Astrocyte (in vitro differentiated cells and primary cell): Measurements from ENCODE around the gene GABBR2. TPM values are rescaled to one million over a fixed set of nuclear protein-coding genes. Genes with fewer than 3 reads are reported as not detected.

Source experiments
- DNase-seq: peaks from one replicate; pipeline ENCODE4 v3.0.0-alpha.2; 2010; ENCODE audit warnings: low read depth
- FAIRE-seq: peaks from 2 replicates; lab custom pipeline; 2011; peaks lifted over from hg19 to GRCh38; lab: Jason Lieb, UNC
- H2AFZ ChIP-seq: 2 replicates; pipeline ENCODE4 v1.6.0; 2012; ENCODE audit warnings: low read depth, low read length, inconsistent platforms
- H3K27ac ChIP-seq: 2 replicates; pipeline ENCODE4 v1.5.1; 2011; ENCODE audit warnings: low read depth, low read length, inconsistent platforms
- H3K27me3 ChIP-seq: 2 replicates; pipeline ENCODE4 v1.6.0; 2011; ENCODE audit warnings: low read length, inconsistent platforms; ENCODE audit not compliant: insufficient read depth
- H3K36me3 ChIP-seq: 2 replicates; pipeline ENCODE4 v1.5.1; 2011; ENCODE audit warnings: low read length, inconsistent platforms; ENCODE audit not compliant: insufficient read depth
- H3K4me1 ChIP-seq: 2 replicates; pipeline ENCODE4 v1.5.1; 2011; ENCODE audit warnings: low read length, inconsistent platforms; ENCODE audit not compliant: insufficient read depth
- H3K4me2 ChIP-seq: 2 replicates; pipeline ENCODE4 v1.6.0; 2012; ENCODE audit warnings: low read length, inconsistent platforms
- H3K4me3 ChIP-seq: 2 replicates; pipeline ENCODE4 v1.5.1; 2011; ENCODE audit warnings: low read depth, mild to moderate bottlenecking, low read length, inconsistent platforms; ENCODE audit not compliant: insufficient read depth
- H3K79me2 ChIP-seq: 2 replicates; pipeline ENCODE4 v1.6.0; 2012; ENCODE audit warnings: mild to moderate bottlenecking, low read length, inconsistent platforms; ENCODE audit not compliant: insufficient read depth
- H3K9ac ChIP-seq: 2 replicates; pipeline ENCODE4 v1.6.0; 2012; ENCODE audit warnings: mild to moderate bottlenecking, low read length, inconsistent platforms
- H3K9me3 ChIP-seq: 2 replicates; pipeline ENCODE4 v1.5.1; 2012; ENCODE audit warnings: low read depth, mild to moderate bottlenecking, low read length, inconsistent platforms; ENCODE audit not compliant: insufficient read depth
- H4K20me1 ChIP-seq: 2 replicates; pipeline ENCODE4 v1.6.0; 2012; ENCODE audit warnings: low read length, inconsistent platforms; ENCODE audit not compliant: insufficient read depth
- H3K27ac Mint-ChIP-seq: one replicate; pipeline ENCODE4 v1.8.0; 2021; ENCODE audit warnings: mild to moderate bottlenecking, mixed read lengths; ENCODE audit not compliant: unreplicated experiment
- H3K27me3 Mint-ChIP-seq: one replicate; pipeline ENCODE4 v1.8.0; 2021; ENCODE audit warnings: low read depth, mixed read lengths; ENCODE audit not compliant: unreplicated experiment
- H3K36me3 Mint-ChIP-seq: one replicate; pipeline ENCODE4 v1.8.0; 2021; ENCODE audit warnings: low read depth, mixed read lengths; ENCODE audit not compliant: unreplicated experiment
- H3K4me1 Mint-ChIP-seq: one replicate; pipeline ENCODE4 v1.8.0; 2021; ENCODE audit warnings: low read depth, mixed read lengths; ENCODE audit not compliant: unreplicated experiment
- H3K4me3 Mint-ChIP-seq: one replicate; pipeline ENCODE4 v1.8.0; 2021; ENCODE audit warnings: mild to moderate bottlenecking, moderate library complexity, mixed read lengths; ENCODE audit not compliant: unreplicated experiment
- H3K9me3 Mint-ChIP-seq: one replicate; pipeline ENCODE4 v1.8.0; 2021; ENCODE audit warnings: mild to moderate bottlenecking, mixed read lengths; ENCODE audit not compliant: unreplicated experiment
- CTCF ChIP-seq: IDR thresholded peaks from 2 replicates; pipeline ENCODE4 v1.5.1; 2011; ENCODE audit warnings: low read depth, mild to moderate bottlenecking, inconsistent platforms, low read length, moderate library complexity; ENCODE audit not compliant: insufficient read depth
- EZH2 ChIP-seq: IDR thresholded peaks from 2 replicates; pipeline ENCODE4 v1.6.1; 2012; ENCODE audit warnings: mild to moderate bottlenecking, low read length, inconsistent platforms; ENCODE audit not compliant: insufficient read depth
- total RNA-seq: library from RNA; stranded (reverse); gene quantifications from 2 replicates; pipeline ENCODE4 v1.2.1, GENCODE V29; 2021

GABBR2 gene
- total RNA-seq, 1 donor from 2014 or later: 2.0 TPM

- no peak overlapping the region for H3K4me3 Mint-ChIP-seq
- H3K4me2 ChIP-seq: no peak overlapping the region
- H4K20me1 ChIP-seq: no peaks in the 10 kb centered on the region
- FAIRE-seq (no peak), DNase-seq (no peak)
- H3K36me3 ChIP-seq: no peaks in the 10 kb centered on the region
- no peaks in the 10 kb centered on the region for H3K4me1 Mint-ChIP-seq
- H3K4me1 ChIP-seq: no peaks in the 10 kb centered on the region
- no peaks in the 10 kb centered on the region for H3K36me3 Mint-ChIP-seq
- peaks cover 12% of the 10 kb centered on the region for H3K27me3 ChIP-seq
- no peaks in the 10 kb centered on the region for H3K79me2 ChIP-seq
- no peak overlapping the region for H3K9ac ChIP-seq
- H3K27me3 Mint-ChIP-seq: peaks cover 70% of the 10 kb centered on the region
- TF ChIP-seq EZH2 (no peak), CTCF (no peak)
- H3K27ac Mint-ChIP-seq: no peak overlapping the region
- H3K9me3 ChIP-seq: no peaks in the 10 kb centered on the region
- no peak overlapping the region for H3K27ac ChIP-seq
- no peak overlapping the region for H3K4me3 ChIP-seq
- peaks cover 3% of the 10 kb centered on the region for H3K9me3 Mint-ChIP-seq
- H2AFZ ChIP-seq: no peak overlapping the region
Measured at GRCh38 chr9:98593354-98594253, 115.1 kb downstream of the GABBR2 start.

- TF ChIP-seq CTCF: no peak
- no peak for TF ChIP-seq EZH2
- Histone ChIP-seq H3K27me3 (peaks cover 20% of the 10 kb centered on the region), H3K9ac (no peak overlapping the region), H3K27ac (no peak overlapping the region), H3K4me1 (no peaks in the 10 kb centered on the region), H3K36me3 (no peaks in the 10 kb centered on the region), H3K79me2 (no peaks in the 10 kb centered on the region), H3K4me3 (no peak overlapping the region), H2AFZ (no peak overlapping the region), H3K9me3 (no peaks in the 10 kb centered on the region), H4K20me1 (no peaks in the 10 kb centered on the region), H3K4me2 (no peak overlapping the region)
- Mint-ChIP-seq H3K9me3 (peaks cover 3% of the 10 kb centered on the region), H3K4me1 (no peaks in the 10 kb centered on the region), H3K27ac (no peak overlapping the region), H3K4me3 (no peak overlapping the region), H3K27me3 (peaks cover 75% of the 10 kb centered on the region), H3K36me3 (no peaks in the 10 kb centered on the region)
- DNase-seq (no peak), FAIRE-seq (no peak)
Measured at GRCh38 chr9:98591696-98592095, 117.0 kb downstream of the GABBR2 start.

GRCh38 chr9:98590101-98590500 is 118.6 kb downstream of the GABBR2 start:
- H3K27ac Mint-ChIP-seq: no peak overlapping the region
- no peaks in the 10 kb centered on the region for H4K20me1 ChIP-seq
- no peak overlapping the region for H3K4me3 Mint-ChIP-seq
- no peak for TF ChIP-seq CTCF
- no peak for TF ChIP-seq EZH2
- H3K4me3 ChIP-seq: no peak overlapping the region
- DNase-seq (no peak), FAIRE-seq (no peak)
- no peaks in the 10 kb centered on the region for H3K4me1 Mint-ChIP-seq
- H3K27me3 Mint-ChIP-seq: peaks cover 69% of the 10 kb centered on the region
- no peaks in the 10 kb centered on the region for H3K4me1 ChIP-seq
- H3K9me3 Mint-ChIP-seq: peaks cover 3% of the 10 kb centered on the region
- no peaks in the 10 kb centered on the region for H3K9me3 ChIP-seq
- H3K36me3 Mint-ChIP-seq: no peaks in the 10 kb centered on the region
- no peaks in the 10 kb centered on the region for H3K36me3 ChIP-seq
- no peak overlapping the region for H3K4me2 ChIP-seq
- peaks cover 19% of the 10 kb centered on the region for H3K27me3 ChIP-seq
- H2AFZ ChIP-seq: no peak overlapping the region
- H3K9ac ChIP-seq: no peak overlapping the region
- H3K27ac ChIP-seq: no peak overlapping the region
- H3K79me2 ChIP-seq: no peaks in the 10 kb centered on the region
